Measurements from ENCODE around the gene RNF39.

RNF39 gene

DNA sequence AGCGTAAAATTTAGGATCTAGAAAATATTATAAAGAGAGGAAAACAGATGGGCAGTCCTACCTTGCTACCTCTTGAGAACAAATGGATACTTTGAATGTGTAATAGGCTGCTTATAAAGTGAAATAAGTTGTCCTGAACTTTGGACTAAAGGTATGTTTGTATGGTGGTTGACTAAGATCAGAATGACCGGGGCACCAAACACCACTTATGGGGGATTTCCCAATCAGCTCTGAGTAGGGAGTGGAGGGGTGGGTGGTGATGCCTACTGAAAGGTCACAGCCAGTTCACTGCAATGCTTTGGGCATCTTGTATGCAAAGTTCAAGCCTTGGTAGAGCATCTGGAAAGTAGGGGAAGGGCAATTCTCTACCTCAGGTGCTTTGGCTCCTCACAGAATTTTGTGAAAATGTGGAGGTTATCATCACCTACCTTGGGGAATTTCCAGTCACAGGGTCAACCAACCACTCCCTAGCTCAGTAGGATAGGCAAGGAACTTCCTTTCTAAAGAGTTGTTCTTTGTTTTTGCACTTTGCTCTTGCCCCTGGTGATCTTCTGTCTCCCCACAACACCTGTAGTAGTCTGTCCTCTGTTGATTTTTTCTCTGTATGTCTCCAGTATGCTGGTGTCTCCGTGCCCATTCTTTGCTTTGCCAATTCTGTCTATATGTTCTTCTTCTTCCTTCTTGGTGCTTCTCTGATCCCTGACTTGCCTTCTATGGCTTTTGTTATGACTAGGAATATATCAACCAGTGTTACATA lies 37.6 kb upstream of the RNF39 start, which contains the start of gene TRIM31:
Gene TRIM31, minus strand, starts transcription at position 88 of the 757 bp plus-strand sequence. CDS start 285 bp downstream, outside the sequence.
- TF ChIP-seq, protein P1, sequence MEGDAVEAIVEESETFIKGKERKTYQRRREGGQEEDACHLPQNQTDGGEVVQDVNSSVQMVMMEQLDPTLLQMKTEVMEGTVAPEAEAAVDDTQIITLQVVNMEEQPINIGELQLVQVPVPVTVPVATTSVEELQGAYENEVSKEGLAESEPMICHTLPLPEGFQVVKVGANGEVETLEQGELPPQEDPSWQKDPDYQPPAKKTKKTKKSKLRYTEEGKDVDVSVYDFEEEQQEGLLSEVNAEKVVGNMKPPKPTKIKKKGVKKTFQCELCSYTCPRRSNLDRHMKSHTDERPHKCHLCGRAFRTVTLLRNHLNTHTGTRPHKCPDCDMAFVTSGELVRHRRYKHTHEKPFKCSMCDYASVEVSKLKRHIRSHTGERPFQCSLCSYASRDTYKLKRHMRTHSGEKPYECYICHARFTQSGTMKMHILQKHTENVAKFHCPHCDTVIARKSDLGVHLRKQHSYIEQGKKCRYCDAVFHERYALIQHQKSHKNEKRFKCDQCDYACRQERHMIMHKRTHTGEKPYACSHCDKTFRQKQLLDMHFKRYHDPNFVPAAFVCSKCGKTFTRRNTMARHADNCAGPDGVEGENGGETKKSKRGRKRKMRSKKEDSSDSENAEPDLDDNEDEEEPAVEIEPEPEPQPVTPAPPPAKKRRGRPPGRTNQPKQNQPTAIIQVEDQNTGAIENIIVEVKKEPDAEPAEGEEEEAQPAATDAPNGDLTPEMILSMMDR (conservative IDR thresholded peaks at IDR 0.05; ENCODE audit: control insufficient read depth, insufficient read depth, low read depth, low read length): no peak
- no peak for DNase-seq (ENCODE audit: low read depth)
- no peak within 1 kb of the TSS for H3K4me3 ChIP-seq (ENCODE audit: control insufficient read depth, low read depth, low read length)

DNA sequence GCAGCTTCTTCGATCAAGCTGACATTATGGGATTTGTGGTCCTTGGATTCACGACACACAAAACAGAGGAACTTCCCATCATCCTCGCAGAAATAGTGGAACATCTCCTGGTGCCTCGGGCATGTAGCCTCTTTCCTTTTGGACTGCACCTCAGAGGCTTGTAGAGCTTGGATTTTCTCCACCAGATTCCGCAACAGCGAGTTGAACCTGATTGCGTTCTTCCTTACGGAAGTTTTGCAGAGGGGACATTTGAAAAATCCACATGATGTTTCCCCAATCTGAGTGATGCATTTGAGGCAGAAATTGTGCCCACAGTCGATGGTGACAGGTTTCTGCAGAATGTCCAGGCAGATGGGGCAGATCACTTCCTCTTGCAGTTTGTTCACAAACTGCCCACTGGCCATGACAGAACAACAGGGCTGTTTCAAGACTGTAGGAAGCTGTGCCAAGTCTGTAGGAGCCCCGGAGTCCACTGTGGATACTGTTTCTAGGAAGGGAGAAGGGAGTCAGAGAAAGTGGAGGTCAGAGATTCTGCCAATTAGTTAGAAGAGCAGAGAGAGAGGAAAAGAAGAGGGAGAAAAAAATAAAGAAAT lies 36.9 kb upstream of the RNF39 start:
- no peak for DNase-seq (ENCODE audit: low read depth)
- no peak overlapping the region for H3K4me3 ChIP-seq (ENCODE audit: control insufficient read depth, low read depth, low read length)
- TF ChIP-seq, protein P1 (conservative IDR thresholded peaks at IDR 0.05; ENCODE audit: control insufficient read depth, insufficient read depth, low read depth, low read length): no peak

- TF ChIP-seq, protein P1 (conservative IDR thresholded peaks at IDR 0.05; ENCODE audit: control insufficient read depth, insufficient read depth, low read depth, low read length): no peak
- DNase-seq (ENCODE audit: low read depth): no peak
- no peak overlapping the region for H3K4me3 ChIP-seq (ENCODE audit: control insufficient read depth, low read depth, low read length)
Measured at GRCh38 chr6:30111266-30111856, 35.8 kb upstream of the RNF39 start.

DNA sequence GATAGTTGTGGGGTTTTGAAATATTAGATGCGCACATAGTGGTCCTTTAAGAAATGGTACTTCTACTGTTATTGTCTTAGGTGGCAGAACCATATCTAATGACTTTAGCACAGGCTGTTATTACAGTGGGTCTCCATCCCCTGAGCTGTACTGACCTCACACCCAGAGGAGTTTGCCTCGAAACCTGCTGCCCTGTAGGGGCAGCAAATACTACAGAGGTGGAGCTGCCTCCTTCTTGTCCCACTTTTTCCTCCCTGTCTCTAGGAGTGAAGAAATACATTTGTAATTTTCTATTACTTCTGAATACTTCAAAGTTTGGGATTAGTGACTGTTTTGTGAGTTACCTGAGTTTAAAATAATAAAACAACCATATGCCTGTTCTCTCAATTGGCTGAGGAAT lies 29.1 kb upstream of the RNF39 start:
- TF ChIP-seq, protein P1 (conservative IDR thresholded peaks at IDR 0.05; ENCODE audit: control insufficient read depth, insufficient read depth, low read depth, low read length): no peak
- DNase-seq (ENCODE audit: low read depth): no peak
- H3K4me3 ChIP-seq (ENCODE audit: control insufficient read depth, low read depth, low read length): no peak overlapping the region

GRCh38 chr6:30103872-30104179 lies 28.3 kb upstream of the RNF39 start:
- TF ChIP-seq, protein P1 (conservative IDR thresholded peaks at IDR 0.05; ENCODE audit: control insufficient read depth, insufficient read depth, low read depth, low read length): no peak
- H3K4me3 ChIP-seq (ENCODE audit: control insufficient read depth, low read depth, low read length): no peak overlapping the region
- no peak for DNase-seq (ENCODE audit: low read depth)

- TF ChIP-seq, protein P1 (conservative IDR thresholded peaks at IDR 0.05; ENCODE audit: control insufficient read depth, insufficient read depth, low read depth, low read length): peak; percentile 90
- DNase-seq (ENCODE audit: low read depth): peak; percentile 85
- H3K4me3 ChIP-seq (ENCODE audit: control insufficient read depth, low read depth, low read length): peak overlapping the region; percentile 47
Measured at GRCh38 chr6:30102970-30103871, 27.7 kb upstream of the RNF39 start.

Measured in fibroblast of mammary gland (primary cell).